OCI-LY1 (cell line): ENCODE results near the gene ARHGEF10L.

Experiments used
- H2AFZ ChIP-seq: fragments of 200-600 bp; sonication (generic), shearing (Covaris generic); 2 replicates; pipeline ENCODE4 v1.6.0; 2014; ENCODE audit warnings: antibody characterized with exemption, mild to moderate bottlenecking, low read length
- H3F3A ChIP-seq: fragments of 200-600 bp; sonication (generic), shearing (Covaris generic); 2 replicates; pipeline ENCODE4 v1.6.0; 2014; ENCODE audit warnings: mild to moderate bottlenecking, antibody characterized with exemption, low read length, moderate library complexity; ENCODE audit not compliant: insufficient read depth
- H3K27ac ChIP-seq: fragments of 200-600 bp; sonication (generic); 2 replicates; pipeline ENCODE4 v1.5.1; 2014; ENCODE audit warnings: low read length, mixed run types, mild to moderate bottlenecking, low read depth; ENCODE audit not compliant: poor library complexity, severe bottlenecking
- H3K27me3 ChIP-seq: fragments of 200-600 bp; sonication (generic); 2 replicates; pipeline ENCODE4 v1.6.0; 2014; ENCODE audit warnings: antibody characterized with exemption, mild to moderate bottlenecking, low read length, moderate library complexity; ENCODE audit not compliant: insufficient read depth
- H3K36me3 ChIP-seq: fragments of 200-600 bp; sonication (generic); 2 replicates; pipeline ENCODE4 v1.6.1; 2014; ENCODE audit warnings: mild to moderate bottlenecking, antibody characterized with exemption, low read length, moderate library complexity, mixed read lengths; ENCODE audit not compliant: insufficient read depth
- H3K4me1 ChIP-seq: fragments of 200-600 bp; sonication (generic); 2 replicates; pipeline ENCODE4 v1.5.1; 2014; ENCODE audit warnings: mild to moderate bottlenecking, low read length, moderate library complexity; ENCODE audit not compliant: insufficient read depth, severe bottlenecking
- H3K4me2 ChIP-seq: fragments of 200-600 bp; sonication (generic), shearing (Covaris generic); 2 replicates; pipeline ENCODE4 v1.6.1; 2014; ENCODE audit warnings: low read length
- H3K4me3 ChIP-seq: fragments of 200-600 bp; sonication (generic); 2 replicates; pipeline ENCODE4 v1.5.1; 2014; ENCODE audit warnings: low read length, low read depth, mild to moderate bottlenecking, mixed read lengths; ENCODE audit not compliant: poor library complexity, severe bottlenecking
- H3K79me2 ChIP-seq: fragments of 200-600 bp; shearing (Covaris generic); 2 replicates; pipeline ENCODE4 v1.6.1; 2016; ENCODE audit warnings: mixed run types, low read length, mixed read lengths; ENCODE audit not compliant: insufficient read depth
- H3K9ac ChIP-seq: fragments of 200-600 bp; sonication (generic), shearing (Covaris generic); 2 replicates; pipeline ENCODE4 v1.6.1; 2014; ENCODE audit warnings: mild to moderate bottlenecking, low read length, mixed read lengths
- H3K9me2 ChIP-seq: fragments of 200-600 bp; sonication (generic), shearing (Covaris generic); 2 replicates; pipeline ENCODE4 v1.6.1; 2014; ENCODE audit warnings: low read depth, mild to moderate bottlenecking, low read length, mixed read lengths
- H3K9me3 ChIP-seq: fragments of 200-600 bp; shearing (Covaris generic); 2 replicates; pipeline ENCODE4 v1.6.1; 2014; ENCODE audit warnings: low read length, mixed read lengths
- H4K20me1 ChIP-seq: fragments of 200-600 bp; sonication (generic), shearing (Covaris generic); 2 replicates; pipeline ENCODE4 v1.6.0; 2016; ENCODE audit warnings: mild to moderate bottlenecking, low read length; ENCODE audit not compliant: insufficient read depth
- EZH2 ChIP-seq: fragments of 200-600 bp; sonication (generic), shearing (Covaris generic); IDR thresholded peaks from 2 replicates; pipeline ENCODE4 v1.8.0; 2017; ENCODE audit warnings: borderline replicate concordance, mixed run types, mild to moderate bottlenecking, antibody characterized with exemption, low read length, moderate library complexity, mixed read lengths
- TF ChIP-seq, protein P1 (sequence below): fragments of 200-600 bp; sonication (generic), shearing (Covaris generic); IDR thresholded peaks from 2 replicates; pipeline ENCODE4 v1.5.1; 2017; ENCODE audit warnings: mild to moderate bottlenecking, antibody characterized with exemption, low read length, moderate library complexity, mixed read lengths

ARHGEF10L gene

DNA sequence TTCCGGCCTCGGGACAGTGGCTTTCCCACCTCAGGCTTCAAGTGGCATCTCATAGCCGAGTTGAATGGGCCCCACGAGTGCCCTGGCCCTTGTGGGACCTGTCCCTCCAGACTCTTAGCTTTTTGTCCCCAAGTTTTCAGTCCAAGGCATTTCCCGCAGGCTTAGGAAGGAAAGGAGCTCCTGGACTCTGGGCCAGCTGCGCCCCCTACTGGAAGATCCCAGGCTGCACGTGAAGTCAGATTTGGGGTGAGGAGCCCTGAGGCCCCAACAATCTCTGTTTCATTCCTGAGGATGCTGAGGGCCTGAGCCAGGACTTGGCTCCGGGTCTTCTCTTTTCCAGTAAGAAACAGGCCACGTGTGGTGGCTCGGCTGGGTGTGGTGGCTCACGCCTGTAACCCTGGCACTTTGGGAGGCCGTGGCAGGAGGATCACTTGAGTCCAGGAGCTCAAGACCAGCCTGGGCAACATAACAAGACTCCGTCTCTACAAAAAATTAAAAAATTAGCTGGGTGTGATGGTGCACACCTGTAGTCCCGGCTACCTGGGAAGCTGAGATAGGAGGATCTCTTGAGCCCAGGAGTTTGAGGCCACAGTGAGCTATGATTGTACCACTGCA is 67.4 kb downstream of the ARHGEF10L start:
- H3F3A ChIP-seq, result no peaks in the 10 kb centered on the region
- no peak overlapping the region for H3K9ac ChIP-seq
- TF ChIP-seq, protein P1, sequence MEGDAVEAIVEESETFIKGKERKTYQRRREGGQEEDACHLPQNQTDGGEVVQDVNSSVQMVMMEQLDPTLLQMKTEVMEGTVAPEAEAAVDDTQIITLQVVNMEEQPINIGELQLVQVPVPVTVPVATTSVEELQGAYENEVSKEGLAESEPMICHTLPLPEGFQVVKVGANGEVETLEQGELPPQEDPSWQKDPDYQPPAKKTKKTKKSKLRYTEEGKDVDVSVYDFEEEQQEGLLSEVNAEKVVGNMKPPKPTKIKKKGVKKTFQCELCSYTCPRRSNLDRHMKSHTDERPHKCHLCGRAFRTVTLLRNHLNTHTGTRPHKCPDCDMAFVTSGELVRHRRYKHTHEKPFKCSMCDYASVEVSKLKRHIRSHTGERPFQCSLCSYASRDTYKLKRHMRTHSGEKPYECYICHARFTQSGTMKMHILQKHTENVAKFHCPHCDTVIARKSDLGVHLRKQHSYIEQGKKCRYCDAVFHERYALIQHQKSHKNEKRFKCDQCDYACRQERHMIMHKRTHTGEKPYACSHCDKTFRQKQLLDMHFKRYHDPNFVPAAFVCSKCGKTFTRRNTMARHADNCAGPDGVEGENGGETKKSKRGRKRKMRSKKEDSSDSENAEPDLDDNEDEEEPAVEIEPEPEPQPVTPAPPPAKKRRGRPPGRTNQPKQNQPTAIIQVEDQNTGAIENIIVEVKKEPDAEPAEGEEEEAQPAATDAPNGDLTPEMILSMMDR, result peak; percentile 84
- TF ChIP-seq EZH2, result no peak
- no peak overlapping the region for H3K4me2 ChIP-seq
- H3K9me2 ChIP-seq, result no peaks in the 10 kb centered on the region
- H3K36me3 ChIP-seq, result no peaks in the 10 kb centered on the region
- no peak overlapping the region for H3K27ac ChIP-seq
- no peaks in the 10 kb centered on the region for H3K9me3 ChIP-seq
- H4K20me1 ChIP-seq, result no peaks in the 10 kb centered on the region
- no peaks in the 10 kb centered on the region for H3K27me3 ChIP-seq
- no peaks in the 10 kb centered on the region for H3K4me1 ChIP-seq
- no peak overlapping the region for H2AFZ ChIP-seq
- H3K79me2 ChIP-seq, result no peaks in the 10 kb centered on the region
- H3K4me3 ChIP-seq, result no peak overlapping the region

DNA sequence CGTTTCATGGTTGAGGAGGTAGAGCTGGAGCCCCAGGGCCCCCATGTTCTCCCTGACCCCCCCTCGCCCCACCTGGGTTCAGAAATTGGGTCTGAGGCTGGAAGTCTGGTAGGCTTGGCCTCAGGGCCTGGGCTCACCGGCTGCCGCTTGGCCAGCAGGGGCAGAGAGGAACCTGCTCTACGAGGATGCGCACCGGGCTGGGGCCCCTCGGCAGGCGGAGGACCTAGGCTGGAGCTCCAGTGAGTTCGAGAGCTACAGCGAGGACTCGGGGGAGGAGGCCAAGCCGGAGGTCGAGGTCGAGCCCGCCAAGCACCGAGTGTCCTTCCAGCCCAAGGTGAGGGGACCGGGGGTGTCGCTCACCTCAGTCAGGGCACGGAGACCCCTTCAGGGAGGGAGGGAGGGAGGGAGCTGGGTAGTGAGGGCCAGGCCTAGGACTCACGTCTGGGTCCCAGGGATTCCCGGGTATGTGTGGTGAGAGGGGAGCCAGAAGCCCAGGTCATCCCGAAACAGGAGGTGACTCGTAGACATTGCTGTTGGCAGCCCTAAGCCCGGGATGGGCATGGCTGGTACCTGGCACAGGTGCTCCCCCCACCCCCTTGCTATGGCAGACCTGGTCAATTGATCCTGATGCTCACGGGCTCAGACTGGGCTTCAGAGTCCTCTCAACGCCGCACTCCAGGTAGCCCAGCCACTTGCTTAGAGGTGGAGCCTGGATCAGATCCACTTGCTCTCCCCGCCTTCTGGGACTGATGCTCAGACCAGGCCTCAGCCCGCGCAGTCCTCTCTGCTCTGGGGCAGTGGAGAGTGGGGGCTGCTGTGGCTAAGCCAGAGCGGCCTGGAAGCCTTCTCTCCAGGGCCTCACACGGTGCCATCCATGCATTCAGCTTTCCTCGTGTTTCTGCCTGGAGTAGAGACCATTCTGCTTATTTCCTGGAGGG is 68.4 kb downstream of the ARHGEF10L start:
- H3K9me2 ChIP-seq, result no peaks in the 10 kb centered on the region
- TF ChIP-seq, protein P1, result no peak
- TF ChIP-seq EZH2, result no peak
- H3K4me2 ChIP-seq, result no peak overlapping the region
- no peaks in the 10 kb centered on the region for H3K36me3 ChIP-seq
- H3K27me3 ChIP-seq, result no peaks in the 10 kb centered on the region
- H2AFZ ChIP-seq, result no peak overlapping the region
- H3K79me2 ChIP-seq, result no peaks in the 10 kb centered on the region
- no peaks in the 10 kb centered on the region for H3K4me1 ChIP-seq
- no peaks in the 10 kb centered on the region for H3F3A ChIP-seq
- H3K9ac ChIP-seq, result no peak overlapping the region
- no peak overlapping the region for H3K27ac ChIP-seq
- no peaks in the 10 kb centered on the region for H4K20me1 ChIP-seq
- no peak overlapping the region for H3K4me3 ChIP-seq
- no peaks in the 10 kb centered on the region for H3K9me3 ChIP-seq

GRCh38 chr1:17609529-17609928 is 70.0 kb downstream of the ARHGEF10L start:
- Histone ChIP-seq H3K27me3 (no peaks in the 10 kb centered on the region), H3K27ac (no peak overlapping the region), H4K20me1 (no peaks in the 10 kb centered on the region), H3F3A (no peaks in the 10 kb centered on the region), H2AFZ (no peak overlapping the region), H3K9me2 (no peaks in the 10 kb centered on the region), H3K36me3 (no peaks in the 10 kb centered on the region), H3K79me2 (no peaks in the 10 kb centered on the region), H3K9me3 (no peaks in the 10 kb centered on the region), H3K4me3 (no peak overlapping the region), H3K4me1 (no peaks in the 10 kb centered on the region), H3K4me2 (no peak overlapping the region), H3K9ac (no peak overlapping the region)
- TF ChIP-seq EZH2, result no peak
- TF ChIP-seq, protein P1, result no peak
